Rectal smooth muscle tissue (tissue), 1 donor: ENCODE measurements around the gene ZNF438.
A peak's percentile ranks its signal among the peaks of the same experiment; 100 is the strongest.
"Not testable (repeated sequence)": the region's sequence is repeated elsewhere in the genome, so short reads cannot be mapped to it uniquely, and the experiment has no call there.

Source experiments
- H3K27ac ChIP-seq: one replicate; pipeline ENCODE4 v1.7.0; 2013; ENCODE audit warnings: low read depth, low read length, inconsistent platforms
- H3K27me3 ChIP-seq: one replicate; pipeline ENCODE4 v1.7.0; 2013; ENCODE audit warnings: low read length; ENCODE audit not compliant: control insufficient read depth, insufficient read depth
- H3K36me3 ChIP-seq: one replicate; pipeline ENCODE4 v1.7.0; 2013; ENCODE audit warnings: low read length; ENCODE audit not compliant: control insufficient read depth, insufficient read depth
- H3K4me1 ChIP-seq: one replicate; pipeline ENCODE4 v1.7.0; 2013; ENCODE audit warnings: low read length; ENCODE audit not compliant: control insufficient read depth, insufficient read depth
- H3K4me3 ChIP-seq: one replicate; pipeline ENCODE4 v1.7.0; 2013; ENCODE audit warnings: low read length
- H3K9ac ChIP-seq: one replicate; pipeline ENCODE4 v1.7.0; 2013; ENCODE audit warnings: low read length

The ZNF438 gene

GRCh38 chr10:31035266-31035798 lies 3.7 kb upstream of the ZNF438 start:
- Histone ChIP-seq H3K4me3 (no peak overlapping the region), H3K9ac (no peak overlapping the region), H3K27ac (no peak overlapping the region), H3K4me1 (peaks cover 3% of the 10 kb centered on the region), H3K36me3 (no peaks in the 10 kb centered on the region), H3K27me3 (no peaks in the 10 kb centered on the region)

GRCh38 chr10:31034098-31034909 lies 2.6 kb upstream of the ZNF438 start:
- peaks cover 3% of the 10 kb centered on the region for H3K4me1 ChIP-seq
- no peak overlapping the region for H3K9ac ChIP-seq
- no peak overlapping the region for H3K27ac ChIP-seq
- H3K36me3 ChIP-seq, result no peaks in the 10 kb centered on the region
- no peaks in the 10 kb centered on the region for H3K27me3 ChIP-seq
- H3K4me3 ChIP-seq, result no peak overlapping the region

GRCh38 chr10:31033147-31033546 lies 1.5 kb upstream of the ZNF438 start:
- no peaks in the 10 kb centered on the region for H3K36me3 ChIP-seq
- no peak overlapping the region for H3K9ac ChIP-seq
- H3K4me1 ChIP-seq, result peaks cover 3% of the 10 kb centered on the region
- H3K27ac ChIP-seq, result peak overlapping the region; percentile 100
- H3K4me3 ChIP-seq, result no peak overlapping the region
- no peaks in the 10 kb centered on the region for H3K27me3 ChIP-seq

- Histone ChIP-seq H3K4me3 (peak overlapping the region; percentile 90), H3K4me1 (peaks cover 3% of the 10 kb centered on the region), H3K27ac (peak overlapping the region; percentile 100), H3K27me3 (no peaks in the 10 kb centered on the region), H3K9ac (peak overlapping the region; percentile 96), H3K36me3 (no peaks in the 10 kb centered on the region)
Observed at GRCh38 chr10:31032258-31033132, 830 bp upstream of the ZNF438 start.

- H3K36me3 ChIP-seq, result no peaks in the 10 kb centered on the region
- H3K4me3 ChIP-seq, result peak overlapping the region; percentile 90
- H3K27ac ChIP-seq, result peak overlapping the region; percentile 100
- peaks cover 3% of the 10 kb centered on the region for H3K4me1 ChIP-seq
- H3K27me3 ChIP-seq, result no peaks in the 10 kb centered on the region
- peak overlapping the region; percentile 46 for H3K9ac ChIP-seq
Observed at GRCh38 chr10:31031205-31031557, 484 bp downstream of the ZNF438 start.

GRCh38 chr10:31030800-31031199 lies 865 bp downstream of the ZNF438 start:
- peak overlapping the region; percentile 100 for H3K27ac ChIP-seq
- peaks cover 3% of the 10 kb centered on the region for H3K4me1 ChIP-seq

GRCh38 chr10:31030260-31030659 lies 1.4 kb downstream of the ZNF438 start:
- Histone ChIP-seq H3K9ac (no peak overlapping the region), H3K36me3 (no peaks in the 10 kb centered on the region), H3K27ac (peak overlapping the region; percentile 51), H3K27me3 (no peaks in the 10 kb centered on the region), H3K4me3 (no peak overlapping the region), H3K4me1 (peaks cover 3% of the 10 kb centered on the region)

More at GRCh38 chr10:31030800-31031199, 865 bp downstream of the ZNF438 start:
- Histone ChIP-seq H3K36me3 (no peaks in the 10 kb centered on the region), H3K9ac (peak overlapping the region; percentile 46), H3K27me3 (no peaks in the 10 kb centered on the region), H3K4me3 (peak overlapping the region; percentile 90)

- H3K4me1 ChIP-seq, result peaks cover 3% of the 10 kb centered on the region
- no peak overlapping the region for H3K27ac ChIP-seq
- no peaks in the 10 kb centered on the region for H3K36me3 ChIP-seq
- no peaks in the 10 kb centered on the region for H3K27me3 ChIP-seq
- no peak overlapping the region for H3K4me3 ChIP-seq
- H3K9ac ChIP-seq, result no peak overlapping the region
Observed at GRCh38 chr10:31028081-31028480, 3.6 kb downstream of the ZNF438 start.

- H3K4me3 ChIP-seq, H3K9ac ChIP-seq, H3K27me3 ChIP-seq, H3K27ac ChIP-seq, H3K36me3 ChIP-seq, H3K4me1 ChIP-seq: not testable (repeated sequence)
Observed at GRCh38 chr10:31026279-31026678, 5.4 kb downstream of the ZNF438 start.

- H3K9ac ChIP-seq, result no peak overlapping the region
- no peak overlapping the region for H3K4me3 ChIP-seq
- H3K27ac ChIP-seq, result no peak overlapping the region
- H3K36me3 ChIP-seq, result no peaks in the 10 kb centered on the region
- no peaks in the 10 kb centered on the region for H3K27me3 ChIP-seq
- H3K4me1 ChIP-seq, result peaks cover 2% of the 10 kb centered on the region
Observed at GRCh38 chr10:31025142-31025541, 6.5 kb downstream of the ZNF438 start.

GRCh38 chr10:31023558-31023957 lies 8.1 kb downstream of the ZNF438 start:
- Histone ChIP-seq H3K27ac (no peak overlapping the region), H3K4me3 (no peak overlapping the region), H3K9ac (no peak overlapping the region), H3K27me3 (no peaks in the 10 kb centered on the region), H3K36me3 (no peaks in the 10 kb centered on the region), H3K4me1 (peaks cover 9% of the 10 kb centered on the region)

- Histone ChIP-seq H3K9ac (no peak overlapping the region), H3K27me3 (no peaks in the 10 kb centered on the region), H3K36me3 (no peaks in the 10 kb centered on the region), H3K4me3 (no peak overlapping the region), H3K4me1 (peaks cover 21% of the 10 kb centered on the region), H3K27ac (no peak overlapping the region)
Observed at GRCh38 chr10:31020209-31020608, 11.5 kb downstream of the ZNF438 start.
